Adrenal gland (tissue), 5 donors: ENCODE data around the gene NDUFB7.

Experiments
- CTCF ChIP-seq, 6 experiments: fragments of 450-650 bp in 4 of 6; fragments of 200-600 bp in 2 of 6; sonication (generic) in 1 of 6; IDR thresholded peaks; 1 replicate in 5 of 6; 2 replicates in 1 of 6; pipeline versions ENCODE4 v1.5.1 to v1.8.0; 2016 to 2021; ENCODE audit warnings: antibody characterized with exemption in 6 of 6, mild to moderate bottlenecking in 2 of 6, moderate library complexity in 1 of 6
- POLR2A ChIP-seq, 2 donors: fragments of 450-650 bp; IDR thresholded peaks; one replicate each; pipeline ENCODE4 v1.6.1; 2017; ENCODE audit warnings: antibody characterized with exemption in 2 of 2, mild to moderate bottlenecking in 2 of 2, moderate library complexity in 1 of 2
- donor health status: DM: no; HTN: no; CAD: no.

DNA sequence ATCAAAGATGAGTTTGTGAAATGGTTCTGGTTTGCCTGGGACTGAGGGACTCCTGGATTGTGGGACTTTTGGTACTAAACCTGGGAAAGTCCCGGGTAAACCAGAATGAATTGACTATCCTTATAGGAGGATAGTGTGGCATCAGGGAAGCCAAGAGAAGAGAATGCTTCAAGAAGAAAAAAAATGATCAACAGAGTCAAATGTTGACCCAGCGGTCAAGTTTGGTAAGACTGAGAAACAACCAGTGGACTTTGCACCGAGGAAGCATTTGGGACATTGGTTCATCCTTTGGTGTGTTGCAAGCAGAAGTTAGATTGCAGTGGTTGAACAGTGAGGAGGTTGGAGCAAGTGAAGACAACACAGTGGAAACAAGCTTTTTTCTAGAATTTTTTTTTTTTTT, 44.5 kb upstream of the NDUFB7 start:
- no peak for TF ChIP-seq CTCF (IDR thresholded peaks at IDR 0.05)
- TF ChIP-seq POLR2A (IDR thresholded peaks at IDR 0.05) = no peak
